SH-SY5Y (cell line): Measurements from ENCODE around the gene KIF13A.

Experiments
- GATA2 ChIP-seq: IDR thresholded peaks from 2 replicates; pipeline ENCODE4 v1.6.1; 2011; ENCODE audit warnings: mild to moderate bottlenecking, low read depth, low read length
- GATA3 ChIP-seq: IDR thresholded peaks from 2 replicates; pipeline ENCODE4 v1.6.1; 2011; ENCODE audit warnings: low read depth, mild to moderate bottlenecking, low read length, moderate library complexity

DNA sequence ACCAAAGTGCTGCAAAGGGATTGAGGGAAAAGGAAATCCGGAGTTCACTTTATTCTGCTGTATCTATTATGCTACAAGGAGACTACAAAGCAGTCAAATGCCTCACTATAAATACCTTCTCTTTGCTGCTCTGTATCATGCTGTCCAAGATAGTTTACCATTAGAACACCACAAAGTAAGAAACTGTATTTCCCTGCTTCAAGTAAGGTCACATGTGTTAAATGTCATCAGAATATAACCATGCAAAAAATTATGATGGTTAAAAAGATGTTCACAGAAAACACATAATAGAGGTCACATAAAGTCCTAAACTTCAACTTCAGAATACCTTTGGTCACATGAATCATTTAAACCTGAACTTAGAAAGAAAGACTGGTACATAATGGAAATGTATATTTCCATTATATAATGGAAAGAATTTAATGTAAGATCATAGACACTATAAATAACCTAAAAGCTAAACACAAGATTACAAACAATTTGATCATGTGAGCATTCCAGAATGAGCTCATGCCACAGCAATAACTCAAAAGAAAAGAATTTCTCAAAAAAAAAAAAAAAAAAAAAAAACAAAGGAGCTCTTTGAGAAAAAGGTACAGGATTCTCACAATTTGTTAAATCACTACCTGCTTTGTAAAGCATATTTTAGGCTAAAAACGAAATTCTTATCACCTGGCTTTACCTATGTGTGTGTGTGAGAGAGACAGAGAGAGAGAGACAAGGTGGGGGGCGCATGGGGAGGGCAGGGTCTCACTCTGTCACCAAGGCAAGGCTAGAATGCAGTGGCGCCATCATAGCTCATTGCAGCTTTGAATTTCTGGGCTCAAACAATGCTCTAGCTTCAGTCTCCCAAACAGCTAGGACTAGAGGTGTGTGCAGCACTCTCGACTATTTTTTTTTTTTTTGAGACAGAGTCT, 58.7 kb downstream of the KIF13A start:
- TF ChIP-seq GATA2 = no peak
- no peak for TF ChIP-seq GATA3
